IMR-90 (cell line): ENCODE measurements around the gene WDR45B. TPM values are rescaled to one million over a fixed set of nuclear protein-coding genes. Genes with fewer than 3 reads are reported as not detected.

ENCODE experiments used
- ATAC-seq: fragments of 200-7000 bp; cut with Tn5 transposase; 2 replicates; pipeline ENCODE4 v1.9.1; 2020; ENCODE audit warnings: low read depth, mild to moderate bottlenecking, moderate library complexity
- BruUV-seq: library from RNA; stranded (reverse); fragments of 400-500 nt; replicated peaks from 2 replicates; lab custom pipeline; 2021; lab: Mats Ljungman, UMichigan
- CTCF ChIA-PET: fragments of 300-600 bp; formaldehyde crosslinking; extraction: SDS; loops from one replicate; lab custom pipeline; 2021; ENCODE audit warnings: antibody characterized with exemption; lab: Yijun Ruan, JAX
- POLR2A ChIA-PET: fragments of 300-600 bp; sonication (Branson Sonifier 250); formaldehyde crosslinking; loops from one replicate; lab custom pipeline; 2022; ENCODE audit warnings: antibody characterized with exemption; ENCODE audit not compliant: unreplicated experiment; lab: Charles Lee
- DNase-seq: peaks from one replicate; pipeline ENCODE4 v3.0.0; 2013
- H2AFZ ChIP-seq: replicated peaks from 2 replicates; pipeline ENCODE3; 2013; ENCODE audit warnings: low read length, mild to moderate bottlenecking; ENCODE audit not compliant: poor library complexity
- H2AK5ac ChIP-seq: 2 replicates; pipeline ENCODE4 v1.6.1; 2013; ENCODE audit warnings: low read depth, low read length, inconsistent platforms
- H2AK9ac ChIP-seq: replicated peaks from 2 replicates; pipeline ENCODE3; 2013; ENCODE audit warnings: mild to moderate bottlenecking, low read depth, low read length, moderate library complexity; ENCODE audit not compliant: poor library complexity
- H2BK120ac ChIP-seq: 2 replicates; pipeline ENCODE4 v1.6.1; 2013; ENCODE audit warnings: low read depth, low read length, inconsistent platforms
- H2BK15ac ChIP-seq: 3 replicates; pipeline ENCODE4 v1.6.1; 2013; ENCODE audit warnings: low read depth, low read length, inconsistent platforms
- H2BK20ac ChIP-seq: 2 replicates; pipeline ENCODE4 v1.6.1; 2013; ENCODE audit warnings: low read depth, mild to moderate bottlenecking, inconsistent platforms, low read length, moderate library complexity
- H2BK5ac ChIP-seq: 2 replicates; pipeline ENCODE4 v1.6.1; 2013; ENCODE audit warnings: mild to moderate bottlenecking, low read depth, low read length, inconsistent platforms; ENCODE audit not compliant: poor library complexity, severe bottlenecking
- H3K14ac ChIP-seq: replicated peaks from 2 replicates; pipeline ENCODE4 v1.6.1; 2013; ENCODE audit warnings: low read depth, low read length, inconsistent platforms
- H3K18ac ChIP-seq: 2 replicates; pipeline ENCODE4 v1.6.1; 2013; ENCODE audit warnings: low read depth, low read length, control low read depth
- H3K23ac ChIP-seq: 2 replicates; pipeline ENCODE4 v1.6.1; 2013; ENCODE audit warnings: low read depth, low read length, inconsistent platforms
- H3K27ac ChIP-seq: 2 replicates; pipeline ENCODE4 v1.5.1; 2013; ENCODE audit warnings: mild to moderate bottlenecking, control low read depth, low read length; ENCODE audit not compliant: insufficient read depth
- H3K27me3 ChIP-seq: 2 replicates; pipeline ENCODE4 v1.6.1; 2013; ENCODE audit warnings: low read length; ENCODE audit not compliant: control insufficient read depth, insufficient read depth
- H3K36me3 ChIP-seq: 2 replicates; pipeline ENCODE4 v1.6.1; 2013; ENCODE audit warnings: low read length, mixed read lengths; ENCODE audit not compliant: control insufficient read depth, insufficient read depth
- H3K4ac ChIP-seq: 2 replicates; pipeline ENCODE4 v1.6.1; 2013; ENCODE audit warnings: low read depth, low read length, inconsistent platforms
- H3K4me1 ChIP-seq: 2 replicates; pipeline ENCODE4 v1.6.1; 2013; ENCODE audit warnings: low read length, mixed read lengths; ENCODE audit not compliant: control insufficient read depth, insufficient read depth
- H3K4me2 ChIP-seq: 2 replicates; pipeline ENCODE4 v1.6.1; 2013; ENCODE audit warnings: low read depth, mild to moderate bottlenecking, control low read depth, low read length, moderate library complexity
- H3K4me3 ChIP-seq: 2 replicates; pipeline ENCODE4 v1.5.1; 2013; ENCODE audit warnings: low read depth, mild to moderate bottlenecking, control low read depth, low read length, moderate library complexity; ENCODE audit not compliant: insufficient read depth
- H3K56ac ChIP-seq: 2 replicates; pipeline ENCODE4 v1.6.1; 2013; ENCODE audit warnings: low read length, inconsistent platforms; ENCODE audit not compliant: insufficient read depth; ENCODE audit errors: extremely low read depth
- H3K79me1 ChIP-seq, 2 experiments: 2 replicates each; pipeline ENCODE4 v1.6.1; 2013; ENCODE audit warnings: low read length in 2 of 2, inconsistent platforms in 1 of 2, low read depth in 1 of 2
- H3K9ac ChIP-seq: 2 replicates; pipeline ENCODE4 v1.6.1; 2013; ENCODE audit warnings: low read depth, low read length, control low read depth
- H3K9me1 ChIP-seq: 2 replicates; pipeline ENCODE4 v1.6.1; 2013; ENCODE audit warnings: low read length, inconsistent platforms; ENCODE audit not compliant: insufficient read depth
- H3K9me3 ChIP-seq: 2 replicates; pipeline ENCODE4 v1.6.1; 2013; ENCODE audit warnings: low read length; ENCODE audit not compliant: control insufficient read depth, insufficient read depth
- H4K20me1 ChIP-seq: 2 replicates; pipeline ENCODE4 v1.6.1; 2013; ENCODE audit warnings: low read length, inconsistent platforms; ENCODE audit not compliant: insufficient read depth
- H4K5ac ChIP-seq: 2 replicates; pipeline ENCODE4 v1.6.1; 2013; ENCODE audit warnings: mild to moderate bottlenecking, low read depth, low read length, control low read depth
- H4K8ac ChIP-seq, 2 experiments: 2 replicates each; pipeline ENCODE4 v1.6.1; 2013; ENCODE audit warnings: low read depth in 2 of 2, low read length in 2 of 2, control low read depth in 1 of 2, inconsistent platforms in 1 of 2
- H4K91ac ChIP-seq: 2 replicates; pipeline ENCODE4 v1.6.1; 2013; ENCODE audit warnings: low read depth, low read length, inconsistent platforms; ENCODE audit not compliant: insufficient read depth
- CTCF ChIP-seq: conservative IDR thresholded peaks from 2 replicates; pipeline ENCODE4 v1.5.1; 2012; ENCODE audit warnings: mild to moderate bottlenecking, low read depth, low read length, improper control_type of control experiment
- USF2 ChIP-seq: fragments of 150-350 bp; IDR thresholded peaks from 2 replicates; pipeline ENCODE4 v1.6.1; 2017; ENCODE audit warnings: mild to moderate bottlenecking, antibody characterized with exemption, low read length, low read depth
- WGBS, 2 experiments: methylation state at CpG; one replicate each; pipeline versions ENCODE4 v1.1.5 to v1.1.7; 2013; ENCODE audit warnings: missing lambda C conversion rate in 2 of 2; ENCODE audit not compliant: insufficient read length in 1 of 2; ENCODE audit errors: extremely low coverage in 2 of 2; 5-methylcytosine and 5-hydroxymethylcytosine counted together
- dilution Hi-C: fragments of 300-500 bp; cut with HindIII; formaldehyde crosslinking; loops from one replicate; pipeline ENCODE4 v1.14.3; 2018; ENCODE audit warnings: low sequenced_read_pairs; ENCODE audit not compliant: unreplicated experiment
- in situ Hi-C: fragments of 300-500 bp; cut with MboI; formaldehyde crosslinking; loops from 3 replicates; pipeline ENCODE4 v1.14.3; 2019; ENCODE audit warnings: low sequenced_read_pairs, inconsistent platforms, mixed read lengths
- intact Hi-C: fragments of 100-400 bp; cut with micrococcal nuclease; formaldehyde crosslinking; loops from 2 replicates; pipeline ENCODE4 v1.10.0; 2022
- polyA plus RNA-seq, 3 experiments: library from polyadenylated mRNA; depleted of rRNA; stranded (reverse); fragments of >200 nt; gene quantifications; 2 replicates each; pipeline ENCODE4 v1.2.3, GENCODE V29; 2012; ENCODE audit warnings: low replicate concordance in 1 of 3
- total RNA-seq: library from RNA; depleted of rRNA; stranded (reverse); fragments of >200 nt; gene quantifications from 2 replicates; pipeline ENCODE4 v1.2.3, GENCODE V29; 2012

The WDR45B gene
- total and polyA plus RNA-seq, 2 of the 4 experiments (the other 2 are of a cell fraction) = 98.2 to 110 TPM

GRCh38 chr17:82603981-82604448 lies 44.2 kb downstream of the WDR45B start:
- H3K36me3 ChIP-seq = peaks cover 62% of the 10 kb centered on the region
- CTCF ChIA-PET = no interaction called here
- in situ Hi-C loops = no loop called here

More at GRCh38 chr17:82603981-82604448, 44.2 kb downstream of the WDR45B start:
- no peak overlapping the region for H2BK120ac ChIP-seq
- no peak overlapping the region for H4K8ac ChIP-seq
- H3K14ac ChIP-seq = no peak overlapping the region
- peak overlapping the region; percentile 33 for H2AFZ ChIP-seq
- H3K56ac ChIP-seq = no peak overlapping the region
- no peak overlapping the region for H2BK5ac ChIP-seq
- H3K4me3 ChIP-seq = no peak overlapping the region
- H2BK15ac ChIP-seq = no peak overlapping the region
- DNase-seq (peak; percentile 38), ATAC-seq (no peak)
- dilution Hi-C loops (no loop called here), intact Hi-C loops (no loop called here)
- no peak overlapping the region for H2BK20ac ChIP-seq
- no peak overlapping the region for H3K9ac ChIP-seq
- 65% methylated on average over 11 of the region's 18 CpGs; no CpG with 5 or more reads in 1 of the 2 experiments for WGBS, 2 experiments
- no peaks in the 10 kb centered on the region for H3K27me3 ChIP-seq
- peaks cover 5% of the 10 kb centered on the region for H3K4me1 ChIP-seq
- BruUV-seq = no TSS peak
- no peak overlapping the region for H3K18ac ChIP-seq
- TF ChIP-seq CTCF (no peak), USF2 (peak; percentile 60)
- POLR2A ChIA-PET = no interaction called here
- H4K91ac ChIP-seq = no peak overlapping the region
- H4K5ac ChIP-seq = no peak overlapping the region
- H3K23ac ChIP-seq = peak overlapping the region; percentile 16; the same call in 1 of the 2 replicates
- peaks cover 5% of the 10 kb centered on the region for H3K9me1 ChIP-seq
- peak overlapping the region; percentile 71; the same call in 1 of the 2 replicates for H2AK5ac ChIP-seq
- peak overlapping the region; percentile 27; the same call in 1 of the 2 replicates for H3K4ac ChIP-seq
- no peak overlapping the region for H3K27ac ChIP-seq
- H3K79me1 ChIP-seq = peaks cover 23 to 69% of the 10 kb centered on the region in 2 experiments
- no peak overlapping the region for H3K4me2 ChIP-seq
- peaks cover 12% of the 10 kb centered on the region for H4K20me1 ChIP-seq
- H2AK9ac ChIP-seq = no peak overlapping the region
- H3K9me3 ChIP-seq = no peaks in the 10 kb centered on the region
